ENCODE data around the gene KLF1.

KLF1 gene

DNA sequence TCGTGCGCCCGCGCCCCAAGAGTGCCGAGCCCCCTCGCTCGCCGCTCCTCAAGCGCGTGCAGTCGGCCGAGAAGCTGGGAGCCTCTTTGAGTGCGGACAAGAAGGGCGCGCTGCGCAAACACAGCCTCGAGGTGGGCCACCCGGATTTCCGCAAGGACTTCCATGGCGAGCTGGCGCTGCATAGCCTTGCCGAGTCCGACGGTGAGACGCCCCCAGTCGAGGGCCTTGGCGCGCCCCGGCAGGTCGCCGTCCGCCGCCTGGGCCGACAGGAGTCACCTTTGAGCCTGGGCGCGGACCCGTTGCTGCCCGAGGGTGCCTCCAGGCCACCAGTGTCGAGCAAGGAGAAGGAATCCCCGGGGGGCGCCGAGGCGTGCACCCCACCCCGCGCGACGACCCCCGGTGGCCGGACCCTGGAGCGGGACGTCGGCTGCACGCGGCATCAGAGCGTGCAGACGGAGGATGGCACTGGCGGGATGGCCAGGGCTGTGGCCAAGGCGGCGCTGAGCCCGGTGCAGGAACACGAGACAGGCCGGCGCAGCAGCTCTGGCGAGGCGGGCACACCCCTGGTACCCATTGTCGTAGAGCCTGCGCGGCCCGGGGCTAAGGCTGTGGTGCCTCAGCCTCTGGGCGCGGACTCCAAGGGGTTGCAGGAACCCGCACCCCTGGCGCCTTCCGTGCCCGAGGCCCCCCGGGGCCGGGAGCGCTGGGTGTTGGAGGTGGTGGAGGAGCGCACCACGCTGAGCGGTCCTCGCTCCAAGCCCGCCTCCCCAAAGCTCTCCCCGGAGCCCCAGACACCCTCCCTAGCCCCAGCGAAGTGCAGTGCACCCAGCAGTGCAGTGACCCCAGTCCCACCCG, 12.9 kb downstream of the KLF1 start:
- H2BK5ac ChIP-seq (ENCODE audit: low read length): peak overlapping the region; percentile 13
- H4K91ac ChIP-seq (ENCODE audit: low read depth, low read length, poor library complexity): no peak overlapping the region
- no peak overlapping the region for H4K8ac ChIP-seq (ENCODE audit: low read depth, low read length)
- H3K36me3 ChIP-seq (replicated peaks in 1 of 2; ENCODE audit: control insufficient read depth in 2 of 2, insufficient read depth in 2 of 2, low read length in 2 of 2): peaks cover 16 to 24% of the 10 kb centered on the region in 2 donors
- H3K9ac ChIP-seq (ENCODE audit: low read depth, low read length, poor library complexity): no peak overlapping the region
- peak overlapping the region in 1 of 2 donors; percentile 34 for H3K4me3 ChIP-seq (ENCODE audit: low read length in 2 of 2)
- H3K4me2 ChIP-seq (ENCODE audit: insufficient read depth, low read length, poor library complexity, severe bottlenecking): no peak overlapping the region
- H2BK15ac ChIP-seq (ENCODE audit: low read length): no peak overlapping the region
- H2BK12ac ChIP-seq (ENCODE audit: low read length): no peak overlapping the region
- H3K18ac ChIP-seq (ENCODE audit: low read length): no peak overlapping the region
- no peak overlapping the region for H2BK120ac ChIP-seq (ENCODE audit: low read depth, low read length)
- peaks cover 2% of the 10 kb centered on the region for H3K79me1 ChIP-seq (ENCODE audit: low read depth, low read length)
- H3K27me3 ChIP-seq (ENCODE audit: control insufficient read depth in 3 of 3, insufficient read depth in 3 of 3, low read depth in 1 of 3, low read length in 3 of 3): no peaks in the 10 kb centered on the region
- H3K4me1 ChIP-seq (ENCODE audit: control insufficient read depth in 2 of 2, insufficient read depth in 1 of 2, low read depth in 1 of 2, low read length in 2 of 2): no peaks in the 10 kb centered on the region
- WGBS, 2 donors (ENCODE audit: extremely low coverage in 2 of 2, insufficient read length in 2 of 2, insufficient replicate concordance in 1 of 2): no CpG with 5 or more reads among the region's 86 CpGs
- H2AFZ ChIP-seq (ENCODE audit: low read length): no peak overlapping the region
- H2AK5ac ChIP-seq (ENCODE audit: low read depth, low read length): no peak overlapping the region
- H3K4ac ChIP-seq (ENCODE audit: low read length): no peak overlapping the region
- no peak overlapping the region for H3K14ac ChIP-seq (ENCODE audit: low read length)
- peaks cover 5 to 7% of the 10 kb centered on the region in 2 donors for H3K9me3 ChIP-seq (replicated peaks in 1 of 2; ENCODE audit: control insufficient read depth in 2 of 2, insufficient read depth in 1 of 2, low read depth in 1 of 2, low read length in 2 of 2)
- DNase-seq (ENCODE audit: low spot score): no peak
- no peak overlapping the region for H3K27ac ChIP-seq (replicated peaks; ENCODE audit: low read length)
- peak overlapping the region; percentile 73 for H3K23ac ChIP-seq (ENCODE audit: low read depth, low read length, poor library complexity)

DNA sequence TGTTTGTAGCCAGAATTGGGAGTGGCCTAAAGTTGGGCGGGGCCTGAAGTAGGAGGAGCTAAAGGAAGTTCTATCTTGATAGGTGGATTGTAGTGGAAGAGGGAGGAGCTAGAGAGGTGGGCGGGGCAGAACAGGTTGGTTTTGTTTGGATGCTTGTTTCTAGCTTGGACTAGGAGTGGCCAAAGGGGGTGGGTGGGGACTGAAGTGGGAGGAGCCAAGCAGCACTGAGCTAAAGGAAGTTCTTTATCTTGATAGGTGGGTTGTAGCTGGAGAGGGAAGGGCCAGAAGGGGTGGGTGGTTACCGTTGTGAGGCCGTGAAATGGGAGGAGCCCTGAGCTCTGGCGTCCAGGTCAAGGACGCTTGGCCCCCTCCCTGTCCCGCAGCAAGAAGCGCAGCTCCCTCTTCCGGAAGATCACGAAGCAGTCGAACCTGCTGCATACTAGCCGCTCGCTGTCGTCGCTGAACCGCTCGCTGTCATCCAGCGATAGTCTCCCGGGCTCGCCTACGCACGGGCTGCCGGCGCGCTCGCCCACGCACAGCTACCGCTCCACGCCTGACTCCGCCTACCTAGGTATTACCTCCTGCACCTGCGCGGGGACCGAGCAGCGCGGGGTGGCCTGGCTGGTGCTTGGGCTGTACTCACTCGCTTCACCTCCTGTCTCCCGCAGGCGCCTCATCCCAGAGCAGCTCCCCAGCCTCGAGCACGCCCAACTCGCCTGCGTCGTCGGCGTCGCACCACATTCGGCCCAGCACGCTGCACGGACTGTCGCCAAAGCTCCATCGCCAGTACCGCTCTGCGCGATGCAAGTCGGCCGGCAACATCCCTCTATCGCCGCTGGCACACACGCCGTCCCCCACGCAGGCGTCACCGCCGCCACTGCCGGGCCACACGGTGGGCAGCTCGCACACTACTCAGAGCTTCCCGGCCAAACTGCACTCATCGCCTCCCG, 13.8 kb downstream of the KLF1 start:
- Histone ChIP-seq H3K23ac (ENCODE audit: low read depth, low read length, poor library complexity) (peak overlapping the region; percentile 73), H3K4me2 (ENCODE audit: insufficient read depth, low read length, poor library complexity, severe bottlenecking) (no peak overlapping the region), H2BK15ac (ENCODE audit: low read length) (no peak overlapping the region), H2BK5ac (ENCODE audit: low read length) (peak overlapping the region; percentile 13), H3K79me1 (ENCODE audit: low read depth, low read length) (peaks cover 2% of the 10 kb centered on the region), H3K4me1 (ENCODE audit: control insufficient read depth in 2 of 2, insufficient read depth in 1 of 2, low read depth in 1 of 2, low read length in 2 of 2) (no peaks in the 10 kb centered on the region), H2AFZ (ENCODE audit: low read length) (no peak overlapping the region), H2AK5ac (ENCODE audit: low read depth, low read length) (peak overlapping the region; percentile 46), H2BK12ac (ENCODE audit: low read length) (no peak overlapping the region), H3K9ac (ENCODE audit: low read depth, low read length, poor library complexity) (no peak overlapping the region), H3K4me3 (ENCODE audit: low read length in 2 of 2) (peak overlapping the region in 1 of 2 donors; percentile 34), H2BK120ac (ENCODE audit: low read depth, low read length) (no peak overlapping the region), H4K8ac (ENCODE audit: low read depth, low read length) (peak overlapping the region; percentile 65), H3K18ac (ENCODE audit: low read length) (no peak overlapping the region), H3K4ac (ENCODE audit: low read length) (no peak overlapping the region), H3K27ac (replicated peaks; ENCODE audit: low read length) (no peak overlapping the region), H3K9me3 (replicated peaks in 1 of 2; ENCODE audit: control insufficient read depth in 2 of 2, insufficient read depth in 1 of 2, low read depth in 1 of 2, low read length in 2 of 2) (peaks cover 5 to 9% of the 10 kb centered on the region in 2 donors), H3K36me3 (replicated peaks in 1 of 2; ENCODE audit: control insufficient read depth in 2 of 2, insufficient read depth in 2 of 2, low read length in 2 of 2) (peaks cover 24 to 33% of the 10 kb centered on the region in 2 donors), H4K91ac (ENCODE audit: low read depth, low read length, poor library complexity) (no peak overlapping the region), H3K27me3 (ENCODE audit: control insufficient read depth in 3 of 3, insufficient read depth in 3 of 3, low read depth in 1 of 3, low read length in 3 of 3) (no peaks in the 10 kb centered on the region), H3K14ac (ENCODE audit: low read length) (peak overlapping the region; percentile 38)
- no peak for DNase-seq (ENCODE audit: low spot score)
- no CpG with 5 or more reads among the region's 70 CpGs for WGBS, 2 donors (ENCODE audit: extremely low coverage in 2 of 2, insufficient read length in 2 of 2, insufficient replicate concordance in 1 of 2)

DNA sequence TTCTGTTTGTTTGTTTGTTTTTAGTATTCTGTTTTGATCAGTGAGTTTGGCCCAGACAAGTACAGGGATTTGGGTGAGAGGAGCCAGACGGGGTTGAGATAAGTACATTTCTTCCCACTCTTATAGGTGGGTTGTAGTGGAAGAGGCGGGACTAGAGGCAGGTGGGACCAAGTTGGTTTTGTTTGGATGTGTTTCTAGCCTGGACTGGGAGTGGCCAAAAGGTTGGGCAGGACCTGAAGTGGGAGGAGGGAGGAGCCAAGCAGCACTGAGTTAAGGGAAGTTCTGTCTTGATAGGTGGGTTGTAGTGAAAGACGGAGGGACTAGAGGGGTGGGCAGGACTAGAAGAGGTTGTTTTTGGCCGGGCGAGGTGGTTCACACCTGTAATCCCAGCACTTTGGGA, 14.7 kb downstream of the KLF1 start:
- H2BK12ac ChIP-seq (ENCODE audit: low read length): no peak overlapping the region
- no peak for DNase-seq (ENCODE audit: low spot score)
- H3K27me3 ChIP-seq (ENCODE audit: control insufficient read depth in 3 of 3, insufficient read depth in 3 of 3, low read depth in 1 of 3, low read length in 3 of 3): no peaks in the 10 kb centered on the region
- no peak overlapping the region for H2AK5ac ChIP-seq (ENCODE audit: low read depth, low read length)
- no peak overlapping the region for H4K91ac ChIP-seq (ENCODE audit: low read depth, low read length, poor library complexity)
- H3K4me2 ChIP-seq (ENCODE audit: insufficient read depth, low read length, poor library complexity, severe bottlenecking): no peak overlapping the region
- H3K23ac ChIP-seq (ENCODE audit: low read depth, low read length, poor library complexity): no peak overlapping the region
- H2BK120ac ChIP-seq (ENCODE audit: low read depth, low read length): no peak overlapping the region
- H2BK15ac ChIP-seq (ENCODE audit: low read length): no peak overlapping the region
- no peak overlapping the region for H3K4me3 ChIP-seq (ENCODE audit: low read length in 2 of 2)
- H2BK5ac ChIP-seq (ENCODE audit: low read length): no peak overlapping the region
- no peak overlapping the region for H3K27ac ChIP-seq (replicated peaks; ENCODE audit: low read length)
- no peak overlapping the region for H3K18ac ChIP-seq (ENCODE audit: low read length)
- no peak overlapping the region for H2AFZ ChIP-seq (ENCODE audit: low read length)
- no peak overlapping the region for H3K4ac ChIP-seq (ENCODE audit: low read length)
- no peak overlapping the region for H3K9ac ChIP-seq (ENCODE audit: low read depth, low read length, poor library complexity)
- H3K14ac ChIP-seq (ENCODE audit: low read length): no peak overlapping the region
- peaks cover 2% of the 10 kb centered on the region for H3K79me1 ChIP-seq (ENCODE audit: low read depth, low read length)
- peaks cover 0 to under 1% of the 10 kb centered on the region in 2 donors for H3K4me1 ChIP-seq (ENCODE audit: control insufficient read depth in 2 of 2, insufficient read depth in 1 of 2, low read depth in 1 of 2, low read length in 2 of 2)
- no CpG with 5 or more reads among the region's 5 CpGs for WGBS, 2 donors (ENCODE audit: extremely low coverage in 2 of 2, insufficient read length in 2 of 2, insufficient replicate concordance in 1 of 2)
- H4K8ac ChIP-seq (ENCODE audit: low read depth, low read length): no peak overlapping the region
- H3K9me3 ChIP-seq (replicated peaks in 1 of 2; ENCODE audit: control insufficient read depth in 2 of 2, insufficient read depth in 1 of 2, low read depth in 1 of 2, low read length in 2 of 2): peaks cover 5 to 9% of the 10 kb centered on the region in 2 donors
- H3K36me3 ChIP-seq (replicated peaks in 1 of 2; ENCODE audit: control insufficient read depth in 2 of 2, insufficient read depth in 2 of 2, low read length in 2 of 2): peaks cover 25 to 34% of the 10 kb centered on the region in 2 donors

DNA sequence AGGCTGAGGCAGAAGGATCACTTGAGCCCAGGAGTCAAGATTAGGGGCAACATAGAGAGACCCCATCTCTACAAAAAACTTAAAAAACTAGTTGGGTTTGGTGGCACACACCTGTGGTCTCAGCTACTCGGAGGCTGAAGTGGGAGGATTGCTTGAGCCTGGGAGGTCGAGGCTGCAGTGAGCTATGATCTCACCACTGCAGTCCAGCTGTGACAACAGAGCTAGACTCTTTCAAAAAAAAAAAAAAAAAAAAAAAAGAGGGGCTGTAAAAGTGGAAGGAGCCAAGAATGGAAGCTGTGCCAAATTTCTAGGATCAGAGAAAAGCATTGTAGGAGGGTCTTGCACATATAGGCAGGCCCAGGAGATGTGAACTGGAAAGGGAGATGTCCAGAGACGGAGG, 15.3 kb downstream of the KLF1 start:
- no peak overlapping the region for H2BK120ac ChIP-seq (ENCODE audit: low read depth, low read length)
- no peak for DNase-seq (ENCODE audit: low spot score)
- no peak overlapping the region for H3K14ac ChIP-seq (ENCODE audit: low read length)
- peaks cover 5 to 9% of the 10 kb centered on the region in 2 donors for H3K9me3 ChIP-seq (replicated peaks in 1 of 2; ENCODE audit: control insufficient read depth in 2 of 2, insufficient read depth in 1 of 2, low read depth in 1 of 2, low read length in 2 of 2)
- no peak overlapping the region for H2BK15ac ChIP-seq (ENCODE audit: low read length)
- H3K36me3 ChIP-seq (replicated peaks in 1 of 2; ENCODE audit: control insufficient read depth in 2 of 2, insufficient read depth in 2 of 2, low read length in 2 of 2): peaks cover 25 to 34% of the 10 kb centered on the region in 2 donors
- H3K4me1 ChIP-seq (ENCODE audit: control insufficient read depth in 2 of 2, insufficient read depth in 1 of 2, low read depth in 1 of 2, low read length in 2 of 2): peaks cover 0 to 4% of the 10 kb centered on the region in 2 donors
- no peak overlapping the region for H3K9ac ChIP-seq (ENCODE audit: low read depth, low read length, poor library complexity)
- no peak overlapping the region for H3K4me2 ChIP-seq (ENCODE audit: insufficient read depth, low read length, poor library complexity, severe bottlenecking)
- no peak overlapping the region for H3K27ac ChIP-seq (replicated peaks; ENCODE audit: low read length)
- H3K4ac ChIP-seq (ENCODE audit: low read length): no peak overlapping the region
- H3K18ac ChIP-seq (ENCODE audit: low read length): no peak overlapping the region
- H4K91ac ChIP-seq (ENCODE audit: low read depth, low read length, poor library complexity): no peak overlapping the region
- H2BK12ac ChIP-seq (ENCODE audit: low read length): no peak overlapping the region
- H3K23ac ChIP-seq (ENCODE audit: low read depth, low read length, poor library complexity): no peak overlapping the region
- peaks cover 2% of the 10 kb centered on the region for H3K79me1 ChIP-seq (ENCODE audit: low read depth, low read length)
- no peak overlapping the region for H4K8ac ChIP-seq (ENCODE audit: low read depth, low read length)
- no peak overlapping the region for H3K4me3 ChIP-seq (ENCODE audit: low read length in 2 of 2)
- no peak overlapping the region for H2AK5ac ChIP-seq (ENCODE audit: low read depth, low read length)
- H2AFZ ChIP-seq (ENCODE audit: low read length): no peak overlapping the region
- no peak overlapping the region for H2BK5ac ChIP-seq (ENCODE audit: low read length)
- no peaks in the 10 kb centered on the region for H3K27me3 ChIP-seq (ENCODE audit: control insufficient read depth in 3 of 3, insufficient read depth in 3 of 3, low read depth in 1 of 3, low read length in 3 of 3)
- WGBS, 2 donors (ENCODE audit: extremely low coverage in 2 of 2, insufficient read length in 2 of 2, insufficient replicate concordance in 1 of 2): no CpG with 5 or more reads among the region's 3 CpGs

Data from neuronal stem cell (in vitro differentiated cells).